ENCODE data around the gene SEC31A. TPM values are rescaled to one million over a fixed set of nuclear protein-coding genes. Genes with fewer than 3 reads are reported as not detected.
"Not testable (repeated sequence)": the region's sequence is repeated elsewhere in the genome, so short reads cannot be mapped to it uniquely, and the experiment has no call there.

The SEC31A gene
- total RNA-seq, 1 donor from 2014 or later, result 360 TPM

GRCh38 chr4:82885410-82885809, 5.5 kb downstream of the SEC31A start:
- no peak for DNase-seq (ENCODE audit: extremely low spot score, unreplicated experiment)
- Mint-ChIP-seq H3K27me3 (ENCODE audit: unreplicated experiment) (no peaks in the 10 kb centered on the region), H3K4me1 (ENCODE audit: unreplicated experiment) (peaks cover 52% of the 10 kb centered on the region), H3K27ac (ENCODE audit: unreplicated experiment) (peak overlapping the region; percentile 24), H3K36me3 (ENCODE audit: unreplicated experiment) (peaks cover 14% of the 10 kb centered on the region), H3K9me3 (ENCODE audit: unreplicated experiment) (no peaks in the 10 kb centered on the region), H3K4me3 (ENCODE audit: unreplicated experiment) (no peak overlapping the region)
- TF ChIP-seq CTCF (IDR thresholded peaks at IDR 0.05), result no peak

DNA sequence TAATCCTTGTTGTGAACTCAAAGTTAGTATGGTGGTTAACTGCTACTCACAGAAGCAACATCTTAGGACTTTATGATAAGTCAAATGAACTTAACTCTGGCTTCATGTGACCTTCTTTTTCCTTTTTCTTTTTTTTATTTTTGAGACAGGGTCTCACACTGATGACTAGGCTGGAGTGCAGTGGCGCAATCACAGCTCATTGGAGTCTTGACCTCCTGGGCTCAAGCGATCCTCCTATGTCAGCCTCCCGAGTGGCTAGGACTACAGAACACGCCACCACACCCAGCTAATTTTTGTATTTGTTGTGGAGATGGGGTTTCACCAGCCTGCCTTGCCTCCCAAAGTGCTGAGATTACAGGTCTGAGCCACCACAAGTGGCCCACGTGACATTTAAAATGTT, 22.4 kb downstream of the SEC31A start:
- no peaks in the 10 kb centered on the region for H3K9me3 Mint-ChIP-seq (ENCODE audit: unreplicated experiment)
- H3K27ac Mint-ChIP-seq (ENCODE audit: unreplicated experiment), result no peak overlapping the region
- TF ChIP-seq CTCF (IDR thresholded peaks at IDR 0.05), result no peak
- H3K27me3 Mint-ChIP-seq (ENCODE audit: unreplicated experiment), result no peaks in the 10 kb centered on the region
- H3K4me1 Mint-ChIP-seq (ENCODE audit: unreplicated experiment), result peaks cover 17% of the 10 kb centered on the region
- DNase-seq (ENCODE audit: extremely low spot score, unreplicated experiment), result no peak
- no peak overlapping the region for H3K4me3 Mint-ChIP-seq (ENCODE audit: unreplicated experiment)
- H3K36me3 Mint-ChIP-seq (ENCODE audit: unreplicated experiment), result peaks cover 46% of the 10 kb centered on the region

- DNase-seq (ENCODE audit: extremely low spot score, unreplicated experiment), result no peak
- no peak for TF ChIP-seq CTCF (IDR thresholded peaks at IDR 0.05)
- H3K9me3 Mint-ChIP-seq (ENCODE audit: unreplicated experiment), result no peaks in the 10 kb centered on the region
- H3K27ac Mint-ChIP-seq (ENCODE audit: unreplicated experiment), result peak overlapping the region; percentile 85
- peaks cover 17% of the 10 kb centered on the region for H3K4me1 Mint-ChIP-seq (ENCODE audit: unreplicated experiment)
- H3K4me3 Mint-ChIP-seq (ENCODE audit: unreplicated experiment), result no peak overlapping the region
- no peaks in the 10 kb centered on the region for H3K27me3 Mint-ChIP-seq (ENCODE audit: unreplicated experiment)
- peaks cover 48% of the 10 kb centered on the region for H3K36me3 Mint-ChIP-seq (ENCODE audit: unreplicated experiment)
Observed at GRCh38 chr4:82866706-82867385, 24.1 kb downstream of the SEC31A start.

GRCh38 chr4:82866033-82866432, 24.9 kb downstream of the SEC31A start:
- Mint-ChIP-seq H3K27ac (ENCODE audit: unreplicated experiment) (peak overlapping the region; percentile 85), H3K4me1 (ENCODE audit: unreplicated experiment) (peaks cover 19% of the 10 kb centered on the region), H3K36me3 (ENCODE audit: unreplicated experiment) (peaks cover 52% of the 10 kb centered on the region)
- not testable (repeated sequence) for H3K4me3 Mint-ChIP-seq (ENCODE audit: unreplicated experiment); DNase-seq (ENCODE audit: extremely low spot score, unreplicated experiment); H3K9me3 Mint-ChIP-seq (ENCODE audit: unreplicated experiment); H3K27me3 Mint-ChIP-seq (ENCODE audit: unreplicated experiment)

DNA sequence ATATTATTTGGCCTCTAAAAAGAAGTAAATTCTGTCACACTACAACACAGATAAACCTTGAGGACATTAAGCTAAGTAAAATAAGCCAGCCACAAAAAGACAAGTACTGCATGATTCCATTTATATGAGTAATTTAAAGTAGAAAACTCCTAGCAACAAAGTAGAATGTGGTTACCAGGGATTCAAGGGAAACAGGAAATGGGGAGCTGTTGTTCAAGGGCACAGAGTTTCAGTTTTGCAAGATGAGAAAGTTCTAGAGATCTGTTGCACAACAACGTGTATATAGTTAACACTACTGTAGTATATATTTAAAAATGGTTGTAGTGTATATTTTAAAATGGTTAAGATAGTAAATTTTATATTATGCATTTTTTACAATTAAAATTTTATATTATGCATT, 25.4 kb downstream of the SEC31A start:
- Mint-ChIP-seq H3K9me3 (ENCODE audit: unreplicated experiment) (no peaks in the 10 kb centered on the region), H3K36me3 (ENCODE audit: unreplicated experiment) (peaks cover 53% of the 10 kb centered on the region), H3K4me1 (ENCODE audit: unreplicated experiment) (peaks cover 19% of the 10 kb centered on the region), H3K4me3 (ENCODE audit: unreplicated experiment) (no peak overlapping the region), H3K27ac (ENCODE audit: unreplicated experiment) (peak overlapping the region; percentile 85), H3K27me3 (ENCODE audit: unreplicated experiment) (no peaks in the 10 kb centered on the region)
- DNase-seq (ENCODE audit: extremely low spot score, unreplicated experiment), result no peak
- no peak for TF ChIP-seq CTCF (IDR thresholded peaks at IDR 0.05)

All from osteocyte (in vitro differentiated cells).